HepG2 (cell line): Measurements from ENCODE around the gene SLFN13. TPM values are rescaled to one million over a fixed set of nuclear protein-coding genes. Genes with fewer than 3 reads are reported as not detected.

ENCODE experiments used
- ATAD3A ChIP-seq: sonication (generic); formaldehyde crosslinking; IDR thresholded peaks from 2 replicates; pipeline ENCODE4 v1.4.0; 2020; ENCODE audit warnings: missing genetic modification reagents
- FOXM1 ChIP-seq: sonication (generic); formaldehyde crosslinking; IDR thresholded peaks from 2 replicates; pipeline ENCODE4 v1.5.0; 2020; ENCODE audit warnings: missing genetic modification reagents
- GMEB1 ChIP-seq: sonication (generic); formaldehyde crosslinking; IDR thresholded peaks from 2 replicates; pipeline ENCODE4 v1.5.1; 2020; ENCODE audit warnings: missing genetic modification reagents, mild to moderate bottlenecking, borderline replicate concordance
- MAX ChIP-seq: IDR thresholded peaks from 2 replicates; pipeline ENCODE4 v1.6.1; 2012; ENCODE audit warnings: inconsistent platforms
- RARA ChIP-seq: IDR thresholded peaks from 2 replicates; pipeline ENCODE4 v1.6.1; 2016; ENCODE audit warnings: missing genetic modification reagents, missing compliant biosample characterization
- RXRB ChIP-seq: IDR thresholded peaks from 2 replicates; pipeline ENCODE4 v1.6.1; 2016; ENCODE audit warnings: borderline replicate concordance, missing genetic modification reagents, missing compliant biosample characterization
- TFAP4 ChIP-seq: sonication (generic); IDR thresholded peaks from 2 replicates; pipeline ENCODE4 v1.6.1; 2016; ENCODE audit warnings: low read depth, borderline replicate concordance
- ZBTB37 ChIP-seq: sonication (generic); formaldehyde crosslinking; IDR thresholded peaks from 2 replicates; pipeline ENCODE4 v1.4.0; 2020; ENCODE audit warnings: mild to moderate bottlenecking, missing genetic modification reagents
- polyA plus RNA-seq, 8 experiments: library from polyadenylated mRNA; depleted of rRNA in 3 of 8; stranded (reverse) in 7 of 8; unstranded in 1 of 8; fragments of >200 nt; fragmentation: Illumina TruSeq in 4 of 8; extraction: Trizol in 4 of 8; gene quantifications; 2 replicates each; pipeline versions ENCODE4 v1.2.1 to v1.2.3, GENCODE V29; 2011 to 2016; ENCODE audit warnings: low read depth in 4 of 8, missing spikeins in 1 of 8, mixed read lengths in 1 of 8; ENCODE audit not compliant: insufficient read depth in 1 of 8
- total RNA-seq, 5 experiments: library from RNA; depleted of rRNA; stranded (reverse); fragments of >200 nt; fragmentation: Illumina TruSeq; extraction: Trizol; gene quantifications; 2 replicates each; pipeline ENCODE4 v1.2.3, GENCODE V29; 2016; ENCODE audit warnings: low read depth in 1 of 5
- TF ChIP-seq, protein P1 (sequence below): sonication (generic); formaldehyde crosslinking; IDR thresholded peaks from 2 replicates; pipeline ENCODE4 v1.5.0; 2020; ENCODE audit warnings: missing genetic modification reagents
- TF ChIP-seq, protein P2 (sequence below): sonication (generic); formaldehyde crosslinking; IDR thresholded peaks from 2 replicates; pipeline ENCODE4 v1.5.0; 2020; ENCODE audit warnings: mild to moderate bottlenecking, missing genetic modification reagents, borderline replicate concordance

The SLFN13 gene
- total and polyA plus RNA-seq, 2 of the 13 experiments (the other 11 are each of a cell fraction or from before 2014, with no cell fraction given) = 0.18 TPM; not detected in 1

- TF ChIP-seq TFAP4 (no peak), FOXM1 (CRISPR knock-in tag) (no peak), ZBTB37 (CRISPR knock-in tag) (no peak), RARA (CRISPR knock-in tag) (no peak), ATAD3A (CRISPR knock-in tag) (no peak), MAX (no peak), GMEB1 (no peak), RXRB (no peak)
- TF ChIP-seq, protein P1, sequence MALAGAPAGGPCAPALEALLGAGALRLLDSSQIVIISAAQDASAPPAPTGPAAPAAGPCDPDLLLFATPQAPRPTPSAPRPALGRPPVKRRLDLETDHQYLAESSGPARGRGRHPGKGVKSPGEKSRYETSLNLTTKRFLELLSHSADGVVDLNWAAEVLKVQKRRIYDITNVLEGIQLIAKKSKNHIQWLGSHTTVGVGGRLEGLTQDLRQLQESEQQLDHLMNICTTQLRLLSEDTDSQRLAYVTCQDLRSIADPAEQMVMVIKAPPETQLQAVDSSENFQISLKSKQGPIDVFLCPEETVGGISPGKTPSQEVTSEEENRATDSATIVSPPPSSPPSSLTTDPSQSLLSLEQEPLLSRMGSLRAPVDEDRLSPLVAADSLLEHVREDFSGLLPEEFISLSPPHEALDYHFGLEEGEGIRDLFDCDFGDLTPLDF (CRISPR knock-in tag) = no peak
- TF ChIP-seq, protein P2, sequence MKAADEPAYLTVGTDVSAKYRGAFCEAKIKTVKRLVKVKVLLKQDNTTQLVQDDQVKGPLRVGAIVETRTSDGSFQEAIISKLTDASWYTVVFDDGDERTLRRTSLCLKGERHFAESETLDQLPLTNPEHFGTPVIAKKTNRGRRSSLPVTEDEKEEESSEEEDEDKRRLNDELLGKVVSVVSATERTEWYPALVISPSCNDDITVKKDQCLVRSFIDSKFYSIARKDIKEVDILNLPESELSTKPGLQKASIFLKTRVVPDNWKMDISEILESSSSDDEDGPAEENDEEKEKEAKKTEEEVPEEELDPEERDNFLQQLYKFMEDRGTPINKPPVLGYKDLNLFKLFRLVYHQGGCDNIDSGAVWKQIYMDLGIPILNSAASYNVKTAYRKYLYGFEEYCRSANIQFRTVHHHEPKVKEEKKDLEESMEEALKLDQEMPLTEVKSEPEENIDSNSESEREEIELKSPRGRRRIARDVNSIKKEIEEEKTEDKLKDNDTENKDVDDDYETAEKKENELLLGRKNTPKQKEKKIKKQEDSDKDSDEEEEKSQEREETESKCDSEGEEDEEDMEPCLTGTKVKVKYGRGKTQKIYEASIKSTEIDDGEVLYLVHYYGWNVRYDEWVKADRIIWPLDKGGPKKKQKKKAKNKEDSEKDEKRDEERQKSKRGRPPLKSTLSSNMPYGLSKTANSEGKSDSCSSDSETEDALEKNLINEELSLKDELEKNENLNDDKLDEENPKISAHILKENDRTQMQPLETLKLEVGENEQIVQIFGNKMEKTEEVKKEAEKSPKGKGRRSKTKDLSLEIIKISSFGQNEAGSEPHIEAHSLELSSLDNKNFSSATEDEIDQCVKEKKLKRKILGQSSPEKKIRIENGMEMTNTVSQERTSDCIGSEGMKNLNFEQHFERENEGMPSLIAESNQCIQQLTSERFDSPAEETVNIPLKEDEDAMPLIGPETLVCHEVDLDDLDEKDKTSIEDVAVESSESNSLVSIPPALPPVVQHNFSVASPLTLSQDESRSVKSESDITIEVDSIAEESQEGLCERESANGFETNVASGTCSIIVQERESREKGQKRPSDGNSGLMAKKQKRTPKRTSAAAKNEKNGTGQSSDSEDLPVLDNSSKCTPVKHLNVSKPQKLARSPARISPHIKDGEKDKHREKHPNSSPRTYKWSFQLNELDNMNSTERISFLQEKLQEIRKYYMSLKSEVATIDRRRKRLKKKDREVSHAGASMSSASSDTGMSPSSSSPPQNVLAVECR (CRISPR knock-in tag) = no peak
Measured at GRCh38 chr17:35448214-35448898, at the start of gene SLFN13 (continued).
